Left cardiac atrium (tissue), 4 donors: Measurements from ENCODE around the gene FAM53A. TPM values are rescaled to one million over a fixed set of nuclear protein-coding genes. Genes with fewer than 3 reads are reported as not detected.

Experiments used
- ATAC-seq, 2 donors: fragments of 200-7000 bp; cut with Tn5 transposase; one replicate each; pipeline ENCODE4 v1.9.1; 2020; ENCODE audit warnings: mild to moderate bottlenecking in 2 of 2, moderate library complexity in 2 of 2
- DNase-seq: peaks from one replicate; pipeline ENCODE4 v3.0.0-alpha.2; 2020
- intact Hi-C, 2 donors: fragments of 100-400 bp; cut with DNase I; formaldehyde crosslinking; loops; one replicate each; pipeline versions ENCODE4 v1.14.1 to v1.15.1; 2022 to 2023
- long read RNA-seq: library from polyadenylated mRNA; unstranded; transcript quantifications from one replicate; pipeline ENCODE4 v2.0.0, GENCODE V29; 2021
- total RNA-seq, 2 donors: library from RNA; stranded (reverse); fragmentation: NEBNext Ultra II Directional; extraction: Animal tissue kit (Norgen Biotek cat#: 25700); gene quantifications; one replicate each; pipeline ENCODE4 v1.2.1, GENCODE V29; 2021
- donor health status: DM: no; HTN: yes; CAD: no.
- donor health status: DM: no; HTN: yes; CAD: no; lungs with severe emphysema.
- donor health status: DM: yes; HTN: yes; CAD: no.
- donor health status: Dilated cardiomyopathy.

The FAM53A gene
- total RNA-seq, result 1 to 10 TPM; 1.3 to 1.6 TPM
- long read RNA-seq, partial matches to known transcripts, result 0 of 3 reads
- long read RNA-seq, other reads (novel, unspliced or antisense), result 1 of 3 reads

GRCh38 chr4:1683736-1684505, at the start of gene FAM53A:
Gene FAM53A (minus strand): TSS chr4:1684313. CDS start chr4:1668741, 15,572 bp downstream.
- DNase-seq, result peak; percentile 94
- ATAC-seq, result peak; percentile 95 to 97
- intact Hi-C loops, result no loop called here

GRCh38 chr4:1732911-1733310, 48.8 kb upstream of the FAM53A start:
- no peak for DNase-seq
- ATAC-seq, result no peak
- intact Hi-C loops, result no loop called here

- intact Hi-C loops, result no loop called here
- DNase-seq (no peak), ATAC-seq (no peak)
These were observed 47.1 kb upstream of the FAM53A start for GRCh38 chr4:1731180-1731579.

GRCh38 chr4:1730532-1731135, 46.5 kb upstream of the FAM53A start:
- DNase-seq, result no peak
- intact Hi-C loops, result no loop called here
- no peak for ATAC-seq

- intact Hi-C loops, result loop anchor here (5.0 to 10.0 kb wide), 3 partner anchors 36 to 374 kb away; no protein-coding TSS in a partner anchor
- ATAC-seq (no peak), DNase-seq (peak; percentile 17)
These were observed 44.2 kb upstream of the FAM53A start for GRCh38 chr4:1728061-1728980.

GRCh38 chr4:1727117-1728031, 43.3 kb upstream of the FAM53A start:
- intact Hi-C loops, result loop anchor here (5.0 to 10.0 kb wide), 3 partner anchors 35 to 373 kb away; no protein-coding TSS in a partner anchor
- ATAC-seq (peak; percentile 53 to 71), DNase-seq (peak; percentile 84)

- ATAC-seq (peak; percentile 48 to 53), DNase-seq (peak; percentile 88)
- intact Hi-C loops, result loop anchor here (5.0 to 10.0 kb wide), 3 partner anchors 34 to 372 kb away; no protein-coding TSS in a partner anchor
These were observed 42.2 kb upstream of the FAM53A start for GRCh38 chr4:1726146-1726934.

GRCh38 chr4:1725521-1725920, 41.4 kb upstream of the FAM53A start:
- intact Hi-C loops, result loop anchor here (5.0 to 10.0 kb wide), 3 partner anchors 33 to 371 kb away; no protein-coding TSS in a partner anchor
- peak; percentile 15 for DNase-seq

GRCh38 chr4:1723131-1723801, 39.2 kb upstream of the FAM53A start:
- no peak for ATAC-seq
- DNase-seq, result no peak
- intact Hi-C loops, result loop anchor here in 1 of 2 donors (10.0 kb wide), 1 partner anchor 368 kb away; no protein-coding TSS in a partner anchor

More at GRCh38 chr4:1725521-1725920, 41.4 kb upstream of the FAM53A start:
- ATAC-seq, result no peak

- intact Hi-C loops, result loop anchor here in 1 of 2 donors (10.0 kb wide), 1 partner anchor 368 kb away; no protein-coding TSS in a partner anchor
These were observed 38.5 kb upstream of the FAM53A start for GRCh38 chr4:1722551-1723118.

GRCh38 chr4:1721666-1722550, 37.8 kb upstream of the FAM53A start:
- ATAC-seq (no peak), DNase-seq (no peak)
- intact Hi-C loops, result loop anchor here in 1 of 2 donors (10.0 kb wide), 1 partner anchor 367 kb away; no protein-coding TSS in a partner anchor

More at GRCh38 chr4:1722551-1723118, 38.5 kb upstream of the FAM53A start:
- no peak for DNase-seq
- no peak for ATAC-seq

- intact Hi-C loops, result loop anchor here in 1 of 2 donors (10.0 kb wide), 1 partner anchor 366 kb away; no protein-coding TSS in a partner anchor
- DNase-seq, result peak; percentile 94
- ATAC-seq, result peak; percentile 90
These were observed 37.0 kb upstream of the FAM53A start, which contains the start of the genes TACC3 and TMEM129 for GRCh38 chr4:1721003-1721665. Gene TACC3 (plus strand): TSS chr4:1721521. CDS start chr4:1723422, 1,901 bp downstream. Gene TMEM129 (minus strand): TSS chr4:1721323. CDS start chr4:1720837, 486 bp downstream.

- intact Hi-C loops, result loop anchor here in 1 of 2 donors (10.0 kb wide), 1 partner anchor 366 kb away; no protein-coding TSS in a partner anchor
These were observed 36.3 kb upstream of the FAM53A start for GRCh38 chr4:1720163-1720983.

More at GRCh38 chr4:1720163-1720983, 36.3 kb upstream of the FAM53A start:
- peak; percentile 64 for DNase-seq
- ATAC-seq, result peak; percentile 54 to 76
